ENCODE results near the gene PFKFB1. TPM values are rescaled to one million over a fixed set of nuclear protein-coding genes. Genes with fewer than 3 reads are reported as not detected.

The PFKFB1 gene
- total and polyA plus RNA-seq, 2 donors (not counting 1 experiment from before 2014, with no cell fraction given), result under 0.01 TPM; not detected in 1

DNA sequence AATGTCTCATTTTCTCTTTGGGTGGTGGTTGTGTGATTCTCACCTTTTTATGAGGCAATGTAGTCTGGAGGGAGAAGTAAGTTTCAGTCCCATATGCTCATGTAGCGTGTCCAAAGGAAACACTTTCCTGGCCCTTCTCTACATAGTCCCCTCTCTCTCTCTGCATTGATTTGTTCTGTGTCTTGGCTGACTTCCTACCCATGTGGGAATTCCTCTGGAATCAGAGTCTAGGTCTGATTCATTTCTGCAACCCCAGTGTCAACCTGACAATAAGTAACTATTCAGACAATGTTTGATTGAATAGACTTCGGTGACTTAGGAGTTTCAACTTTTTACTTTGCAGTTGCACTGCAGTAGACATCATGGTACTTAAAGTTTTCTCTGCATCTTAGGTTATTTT lies 39.4 kb upstream of the PFKFB1 start:
- Histone ChIP-seq H3K9ac (ENCODE audit: insufficient read depth, low read length) (no peak overlapping the region), H3K4me2 (ENCODE audit: extremely low read depth, insufficient read depth, low read length) (no peak overlapping the region)

DNA sequence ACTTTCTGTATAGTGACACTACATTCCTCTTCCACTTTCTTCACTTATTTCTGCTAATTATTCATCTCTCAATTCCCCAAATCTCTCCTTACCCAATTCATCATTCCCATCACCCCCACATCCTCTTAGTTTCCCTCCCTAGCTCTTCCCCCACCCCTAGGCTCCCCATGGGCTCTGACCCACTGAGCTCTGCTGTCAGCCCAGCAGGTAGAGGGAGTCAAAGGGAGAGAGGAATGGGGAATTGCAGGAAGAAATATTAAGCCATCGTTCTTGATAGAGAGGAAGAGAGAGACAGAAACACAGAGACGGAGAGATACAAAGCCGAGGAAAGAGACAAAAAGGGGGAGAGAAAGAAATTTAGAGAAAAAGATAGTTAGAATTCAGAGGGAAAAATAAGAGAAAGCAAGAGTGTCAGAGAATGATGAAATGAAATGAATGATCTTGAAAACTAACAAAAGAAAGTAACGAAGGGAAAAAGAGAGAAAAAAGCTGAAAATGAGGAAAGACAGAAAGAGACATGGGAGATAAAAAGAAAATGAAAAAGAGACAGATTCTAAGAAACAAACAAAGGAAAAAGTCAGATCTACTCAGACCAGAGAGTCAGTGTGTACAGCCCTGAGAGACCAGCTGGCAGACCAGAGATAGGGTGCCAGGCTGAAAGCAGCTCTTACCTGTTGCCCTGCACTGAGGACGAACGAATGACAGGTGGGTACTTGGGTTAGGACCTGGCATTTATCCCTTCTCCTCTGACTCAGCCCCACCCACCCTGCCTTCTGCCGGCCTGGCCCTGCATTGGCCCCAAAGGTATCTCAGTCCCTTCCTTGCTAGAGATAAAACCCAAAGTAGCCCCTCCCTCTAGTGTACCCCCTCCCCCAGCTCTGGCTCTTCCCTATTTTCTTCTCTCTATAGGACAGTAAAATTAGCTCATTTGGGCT lies 36.5 kb upstream of the PFKFB1 start, which contains the start of gene ALAS2:
TSS of gene ALAS2 (minus strand) at position 707 of the 935 bp plus-strand sequence. CDS start 4,977 bp downstream, outside the sequence.
- H3K4me2 ChIP-seq (ENCODE audit: extremely low read depth, insufficient read depth, low read length), result no peak within 1 kb of the TSS
- H4K20me1 ChIP-seq (ENCODE audit: control insufficient read depth, extremely low read depth, insufficient read depth, low read length), result no peaks in the 10 kb centered on the region
- no peak within 1 kb of the TSS for H3K27ac ChIP-seq (ENCODE audit: insufficient read depth, low read length)
- H2AFZ ChIP-seq (ENCODE audit: low read length), result no peak within 1 kb of the TSS
- DNase-seq (ENCODE audit: low read depth in 2 of 2), result no peak
- H3K4me3 ChIP-seq (replicated peaks in 1 of 4; ENCODE audit: control extremely low read depth in 1 of 4, insufficient read depth in 1 of 4, low read depth in 3 of 4, low read length in 4 of 4), result no peak within 1 kb of the TSS
- H3K9ac ChIP-seq (ENCODE audit: insufficient read depth, low read length), result no peak within 1 kb of the TSS
- no peaks in the 10 kb centered on the region for H3K27me3 ChIP-seq (ENCODE audit: control insufficient read depth, insufficient read depth, low read length)
- H3K79me2 ChIP-seq (ENCODE audit: control insufficient read depth, insufficient read depth, low read length), result no peaks in the 10 kb centered on the region
- H3K36me3 ChIP-seq (ENCODE audit: control insufficient read depth, insufficient read depth, low read length), result no peaks in the 10 kb centered on the region
- no peaks in the 10 kb centered on the region for H3K9me3 ChIP-seq (ENCODE audit: control insufficient read depth, insufficient read depth, low read depth, low read length)
- TF ChIP-seq EZH2 (IDR thresholded peaks at IDR 0.05; ENCODE audit: low read length, missing control alignments), result no peak
- TF ChIP-seq, protein P1, sequence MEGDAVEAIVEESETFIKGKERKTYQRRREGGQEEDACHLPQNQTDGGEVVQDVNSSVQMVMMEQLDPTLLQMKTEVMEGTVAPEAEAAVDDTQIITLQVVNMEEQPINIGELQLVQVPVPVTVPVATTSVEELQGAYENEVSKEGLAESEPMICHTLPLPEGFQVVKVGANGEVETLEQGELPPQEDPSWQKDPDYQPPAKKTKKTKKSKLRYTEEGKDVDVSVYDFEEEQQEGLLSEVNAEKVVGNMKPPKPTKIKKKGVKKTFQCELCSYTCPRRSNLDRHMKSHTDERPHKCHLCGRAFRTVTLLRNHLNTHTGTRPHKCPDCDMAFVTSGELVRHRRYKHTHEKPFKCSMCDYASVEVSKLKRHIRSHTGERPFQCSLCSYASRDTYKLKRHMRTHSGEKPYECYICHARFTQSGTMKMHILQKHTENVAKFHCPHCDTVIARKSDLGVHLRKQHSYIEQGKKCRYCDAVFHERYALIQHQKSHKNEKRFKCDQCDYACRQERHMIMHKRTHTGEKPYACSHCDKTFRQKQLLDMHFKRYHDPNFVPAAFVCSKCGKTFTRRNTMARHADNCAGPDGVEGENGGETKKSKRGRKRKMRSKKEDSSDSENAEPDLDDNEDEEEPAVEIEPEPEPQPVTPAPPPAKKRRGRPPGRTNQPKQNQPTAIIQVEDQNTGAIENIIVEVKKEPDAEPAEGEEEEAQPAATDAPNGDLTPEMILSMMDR (conservative IDR thresholded peaks at IDR 0.05 in 1 of 2, IDR thresholded peaks at IDR 0.05 in 1 of 2; ENCODE audit: low read depth in 1 of 2, low read length in 2 of 2), result no peak
- no peaks in the 10 kb centered on the region for H3K4me1 ChIP-seq (ENCODE audit: control insufficient read depth, extremely low read depth, insufficient read depth, low read length)

More for the DNA sequence above, 39.4 kb upstream of the PFKFB1 start:
- Histone ChIP-seq H2AFZ (ENCODE audit: low read length) (no peak overlapping the region), H3K4me1 (ENCODE audit: control insufficient read depth, extremely low read depth, insufficient read depth, low read length) (no peaks in the 10 kb centered on the region), H3K4me3 (replicated peaks in 1 of 4; ENCODE audit: control extremely low read depth in 1 of 4, insufficient read depth in 1 of 4, low read depth in 3 of 4, low read length in 4 of 4) (no peak overlapping the region), H3K9me3 (ENCODE audit: control insufficient read depth, insufficient read depth, low read depth, low read length) (no peaks in the 10 kb centered on the region), H4K20me1 (ENCODE audit: control insufficient read depth, extremely low read depth, insufficient read depth, low read length) (no peaks in the 10 kb centered on the region), H3K27me3 (ENCODE audit: control insufficient read depth, insufficient read depth, low read length) (no peaks in the 10 kb centered on the region), H3K36me3 (ENCODE audit: control insufficient read depth, insufficient read depth, low read length) (no peaks in the 10 kb centered on the region), H3K27ac (ENCODE audit: insufficient read depth, low read length) (no peak overlapping the region), H3K79me2 (ENCODE audit: control insufficient read depth, insufficient read depth, low read length) (no peaks in the 10 kb centered on the region)
- TF ChIP-seq, protein P1 (conservative IDR thresholded peaks at IDR 0.05 in 1 of 2, IDR thresholded peaks at IDR 0.05 in 1 of 2; ENCODE audit: low read depth in 1 of 2, low read length in 2 of 2), result no peak
- TF ChIP-seq EZH2 (IDR thresholded peaks at IDR 0.05; ENCODE audit: low read length, missing control alignments), result no peak
- peak in 1 of 2 donors; percentile 2 for DNase-seq (ENCODE audit: low read depth in 2 of 2)

DNA sequence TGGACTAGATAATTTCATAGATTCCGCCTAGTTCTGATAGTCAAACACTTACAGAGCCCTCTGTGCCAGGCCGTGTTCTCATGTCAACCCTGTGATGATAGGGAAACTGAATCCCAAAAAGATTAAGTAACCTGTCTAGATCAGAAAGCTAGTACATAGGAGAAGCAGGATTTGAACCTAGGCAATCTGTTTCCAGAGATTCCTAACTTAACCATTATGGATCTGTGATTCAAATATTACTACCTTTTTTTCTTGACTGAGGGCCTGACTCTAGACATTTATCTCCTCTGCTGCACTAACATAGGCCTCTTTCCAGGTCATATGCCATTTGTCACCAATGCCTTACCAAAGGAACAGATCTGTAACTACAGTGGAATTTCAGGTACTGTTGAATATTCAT lies 35.3 kb upstream of the PFKFB1 start:
- H4K20me1 ChIP-seq (ENCODE audit: control insufficient read depth, extremely low read depth, insufficient read depth, low read length), result no peaks in the 10 kb centered on the region
- H2AFZ ChIP-seq (ENCODE audit: low read length), result no peak overlapping the region
- H3K79me2 ChIP-seq (ENCODE audit: control insufficient read depth, insufficient read depth, low read length), result no peaks in the 10 kb centered on the region
- no peak for TF ChIP-seq EZH2 (IDR thresholded peaks at IDR 0.05; ENCODE audit: low read length, missing control alignments)
- TF ChIP-seq, protein P1 (conservative IDR thresholded peaks at IDR 0.05 in 1 of 2, IDR thresholded peaks at IDR 0.05 in 1 of 2; ENCODE audit: low read depth in 1 of 2, low read length in 2 of 2), result no peak
- no peaks in the 10 kb centered on the region for H3K9me3 ChIP-seq (ENCODE audit: control insufficient read depth, insufficient read depth, low read depth, low read length)
- no peaks in the 10 kb centered on the region for H3K36me3 ChIP-seq (ENCODE audit: control insufficient read depth, insufficient read depth, low read length)
- H3K4me1 ChIP-seq (ENCODE audit: control insufficient read depth, extremely low read depth, insufficient read depth, low read length), result no peaks in the 10 kb centered on the region
- H3K27me3 ChIP-seq (ENCODE audit: control insufficient read depth, insufficient read depth, low read length), result no peaks in the 10 kb centered on the region
- no peak overlapping the region for H3K27ac ChIP-seq (ENCODE audit: insufficient read depth, low read length)
- DNase-seq (ENCODE audit: low read depth in 2 of 2), result no peak
- no peak overlapping the region for H3K4me2 ChIP-seq (ENCODE audit: extremely low read depth, insufficient read depth, low read length)
- H3K9ac ChIP-seq (ENCODE audit: insufficient read depth, low read length), result no peak overlapping the region
- H3K4me3 ChIP-seq (replicated peaks in 1 of 4; ENCODE audit: control extremely low read depth in 1 of 4, insufficient read depth in 1 of 4, low read depth in 3 of 4, low read length in 4 of 4), result no peak overlapping the region
